Measurements from ENCODE around the gene RTN4.
A peak's percentile ranks its signal among the peaks of the same experiment; 100 is the strongest.
"Not testable (repeated sequence)": the region's sequence is repeated elsewhere in the genome, so short reads cannot be mapped to it uniquely, and the experiment has no call there.

The RTN4 gene, protein sequence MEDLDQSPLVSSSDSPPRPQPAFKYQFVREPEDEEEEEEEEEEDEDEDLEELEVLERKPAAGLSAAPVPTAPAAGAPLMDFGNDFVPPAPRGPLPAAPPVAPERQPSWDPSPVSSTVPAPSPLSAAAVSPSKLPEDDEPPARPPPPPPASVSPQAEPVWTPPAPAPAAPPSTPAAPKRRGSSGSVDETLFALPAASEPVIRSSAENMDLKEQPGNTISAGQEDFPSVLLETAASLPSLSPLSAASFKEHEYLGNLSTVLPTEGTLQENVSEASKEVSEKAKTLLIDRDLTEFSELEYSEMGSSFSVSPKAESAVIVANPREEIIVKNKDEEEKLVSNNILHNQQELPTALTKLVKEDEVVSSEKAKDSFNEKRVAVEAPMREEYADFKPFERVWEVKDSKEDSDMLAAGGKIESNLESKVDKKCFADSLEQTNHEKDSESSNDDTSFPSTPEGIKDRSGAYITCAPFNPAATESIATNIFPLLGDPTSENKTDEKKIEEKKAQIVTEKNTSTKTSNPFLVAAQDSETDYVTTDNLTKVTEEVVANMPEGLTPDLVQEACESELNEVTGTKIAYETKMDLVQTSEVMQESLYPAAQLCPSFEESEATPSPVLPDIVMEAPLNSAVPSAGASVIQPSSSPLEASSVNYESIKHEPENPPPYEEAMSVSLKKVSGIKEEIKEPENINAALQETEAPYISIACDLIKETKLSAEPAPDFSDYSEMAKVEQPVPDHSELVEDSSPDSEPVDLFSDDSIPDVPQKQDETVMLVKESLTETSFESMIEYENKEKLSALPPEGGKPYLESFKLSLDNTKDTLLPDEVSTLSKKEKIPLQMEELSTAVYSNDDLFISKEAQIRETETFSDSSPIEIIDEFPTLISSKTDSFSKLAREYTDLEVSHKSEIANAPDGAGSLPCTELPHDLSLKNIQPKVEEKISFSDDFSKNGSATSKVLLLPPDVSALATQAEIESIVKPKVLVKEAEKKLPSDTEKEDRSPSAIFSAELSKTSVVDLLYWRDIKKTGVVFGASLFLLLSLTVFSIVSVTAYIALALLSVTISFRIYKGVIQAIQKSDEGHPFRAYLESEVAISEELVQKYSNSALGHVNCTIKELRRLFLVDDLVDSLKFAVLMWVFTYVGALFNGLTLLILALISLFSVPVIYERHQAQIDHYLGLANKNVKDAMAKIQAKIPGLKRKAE

DNA sequence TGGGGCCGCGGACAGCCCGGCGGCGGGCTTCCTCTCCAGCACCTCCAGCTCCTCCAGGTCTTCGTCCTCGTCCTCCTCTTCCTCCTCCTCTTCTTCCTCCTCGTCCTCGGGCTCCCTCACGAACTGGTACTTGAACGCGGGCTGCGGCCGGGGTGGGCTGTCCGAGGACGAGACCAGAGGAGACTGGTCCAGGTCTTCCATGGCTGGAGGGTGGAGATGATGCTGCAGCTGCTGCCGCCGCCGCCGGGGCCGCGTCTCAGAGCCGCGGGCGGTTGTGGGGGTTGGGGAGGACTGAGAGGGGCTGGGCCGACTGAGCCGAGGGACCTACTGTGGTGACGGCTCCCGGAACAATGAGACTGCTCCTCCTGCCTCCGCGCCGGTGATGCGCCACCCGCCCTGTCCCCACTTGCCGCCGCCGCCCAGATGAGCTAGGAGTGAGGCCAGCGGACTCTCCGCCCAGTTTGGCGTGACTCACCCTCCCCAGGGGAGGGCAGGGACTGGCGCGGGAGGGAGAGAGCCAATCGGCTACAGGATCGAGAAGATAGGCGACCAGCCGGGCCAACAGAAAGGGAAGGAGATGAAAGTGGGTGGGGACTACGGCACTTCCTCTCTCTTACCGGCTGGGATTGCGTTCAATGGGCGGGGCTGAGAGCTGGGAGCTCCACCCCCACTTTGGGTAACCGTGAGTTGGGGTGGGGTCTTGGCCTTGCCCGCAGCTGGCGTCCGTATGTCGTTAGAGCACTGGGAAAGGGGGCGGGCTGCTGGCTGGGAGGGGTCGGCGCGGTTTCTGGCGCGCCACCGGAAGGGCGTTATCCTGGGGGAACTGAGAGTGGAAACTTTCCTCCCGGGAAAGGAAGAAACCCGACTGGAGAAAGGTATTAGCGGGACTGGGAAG is at the start of gene RTN4:
RTN4 (minus strand) TSS at position 352 of the 895 bp plus-strand sequence; CDS start at position 201, 151 bp downstream.
- DNase-seq: peak; percentile 99

DNA sequence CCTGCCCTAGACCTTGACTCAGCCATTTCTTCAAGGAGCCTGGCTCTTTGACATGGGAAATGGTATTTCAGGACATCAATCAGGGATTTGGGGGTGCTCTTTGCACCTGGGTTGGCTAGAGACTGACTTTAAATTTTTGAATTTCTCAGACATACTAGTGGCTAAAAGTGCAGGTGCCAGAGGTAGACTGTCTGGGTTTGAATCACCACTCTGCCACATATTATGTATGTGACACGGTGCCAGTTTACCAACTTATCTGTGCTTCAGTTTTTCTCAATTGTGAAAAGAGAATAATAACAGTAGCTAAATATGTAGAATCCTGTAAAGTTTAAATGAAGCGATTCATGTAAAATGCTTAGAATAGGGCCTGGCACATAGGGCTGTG is 49.2 kb upstream of the RTN4 start:
- no peak for DNase-seq

DNA sequence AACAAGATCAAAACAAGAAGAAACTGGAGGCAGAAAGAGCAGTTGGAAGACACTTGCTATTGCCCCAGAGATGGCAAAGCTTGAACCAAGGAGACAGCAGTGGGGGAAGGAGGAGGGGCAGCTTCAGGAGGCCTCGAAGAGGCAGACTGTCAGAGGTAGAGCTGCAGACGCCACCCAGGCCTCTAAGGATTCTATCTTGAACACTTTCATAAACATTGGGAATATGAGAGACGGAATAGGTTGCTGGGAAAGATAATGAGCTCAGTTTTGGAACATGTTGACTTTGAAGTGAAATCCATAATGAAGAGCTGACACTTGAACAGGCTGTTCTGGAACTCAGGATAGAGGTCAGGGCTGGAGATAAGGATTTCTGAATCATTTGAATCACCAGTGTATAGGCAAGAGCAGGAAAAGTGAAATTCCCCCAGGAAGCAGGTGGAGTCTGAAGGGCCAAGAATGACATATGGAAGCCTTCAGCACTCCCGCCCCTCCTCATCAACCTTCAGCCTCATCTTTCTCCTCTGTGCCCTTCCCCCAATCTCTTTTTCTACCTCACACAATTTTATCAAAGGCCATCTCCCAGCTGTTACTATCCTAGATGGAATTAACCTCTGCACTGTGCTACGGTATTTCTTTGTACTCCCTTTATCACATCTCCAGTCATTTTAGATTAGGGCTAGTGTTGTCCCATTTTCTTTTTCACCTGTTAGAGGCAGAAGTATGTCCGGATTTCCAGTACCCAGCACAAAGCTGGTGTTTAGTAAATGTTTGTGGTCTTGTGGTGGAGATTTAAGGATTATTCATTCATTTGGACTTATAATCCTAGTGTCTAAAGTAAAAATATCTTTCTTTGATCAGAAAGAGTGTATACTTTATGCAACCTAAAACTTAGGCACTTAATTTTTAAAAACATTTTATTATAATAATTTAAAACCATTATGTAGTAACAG is 47.5 kb upstream of the RTN4 start:
- no peak for DNase-seq

DNA sequence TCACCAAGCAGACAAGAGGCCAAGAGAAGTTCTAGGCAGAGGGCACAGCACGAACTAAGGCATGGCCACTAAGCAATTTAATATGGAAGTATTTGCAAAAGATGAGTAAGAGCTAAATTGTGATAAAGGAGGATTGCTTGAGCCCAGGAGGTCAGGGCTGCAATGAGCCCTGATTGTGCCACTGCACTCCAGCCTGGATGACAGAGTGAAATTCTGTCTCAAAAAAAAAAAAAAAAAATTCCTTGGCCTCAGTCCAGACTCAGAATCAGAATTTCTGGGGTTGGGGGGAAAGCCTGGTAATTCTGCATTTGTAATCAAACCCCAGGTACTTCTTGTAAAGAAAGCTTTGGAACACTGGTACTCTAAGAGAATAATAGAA is 46.8 kb upstream of the RTN4 start:
- DNase-seq: no peak

DNA sequence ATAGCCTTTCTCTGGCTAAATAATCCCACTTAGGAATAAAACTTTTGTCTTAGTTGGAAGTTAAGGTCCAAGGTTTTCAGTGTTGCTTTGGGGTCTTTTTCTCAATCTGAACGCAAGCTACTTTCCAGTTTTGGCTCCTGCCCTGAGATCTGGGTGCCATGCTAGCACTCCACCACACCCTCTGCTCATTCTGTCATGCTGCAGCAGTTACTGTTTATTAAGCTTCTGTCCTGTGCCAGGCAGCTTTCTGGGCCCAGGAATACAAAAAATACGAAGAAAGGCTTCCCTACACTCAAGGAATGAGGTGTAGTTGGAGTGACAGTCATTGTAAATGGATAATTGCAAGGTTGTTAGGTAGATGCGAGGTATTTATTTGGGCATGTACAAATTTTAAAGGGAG is 46.3 kb upstream of the RTN4 start:
- no peak for DNase-seq

DNA sequence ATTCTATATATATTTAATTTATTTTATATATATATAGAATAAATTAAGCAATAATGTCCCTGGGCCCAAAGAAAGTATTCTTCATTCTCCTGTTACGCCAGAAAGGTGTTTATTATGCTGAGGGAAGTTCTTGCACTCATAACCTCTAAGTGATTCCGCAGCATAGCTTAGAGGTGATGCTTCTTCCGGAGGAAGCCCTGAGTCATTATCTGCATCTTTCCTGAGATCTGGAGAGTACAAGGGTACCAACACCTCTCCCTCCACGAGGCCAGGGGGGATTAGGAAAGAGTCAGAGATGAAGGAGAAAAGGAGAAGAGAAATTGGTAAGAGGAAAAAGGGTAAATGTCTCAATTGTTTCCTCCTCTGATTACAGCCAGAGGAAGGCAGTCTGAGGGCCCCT is 43.1 kb upstream of the RTN4 start:
- no peak for DNase-seq

DNA sequence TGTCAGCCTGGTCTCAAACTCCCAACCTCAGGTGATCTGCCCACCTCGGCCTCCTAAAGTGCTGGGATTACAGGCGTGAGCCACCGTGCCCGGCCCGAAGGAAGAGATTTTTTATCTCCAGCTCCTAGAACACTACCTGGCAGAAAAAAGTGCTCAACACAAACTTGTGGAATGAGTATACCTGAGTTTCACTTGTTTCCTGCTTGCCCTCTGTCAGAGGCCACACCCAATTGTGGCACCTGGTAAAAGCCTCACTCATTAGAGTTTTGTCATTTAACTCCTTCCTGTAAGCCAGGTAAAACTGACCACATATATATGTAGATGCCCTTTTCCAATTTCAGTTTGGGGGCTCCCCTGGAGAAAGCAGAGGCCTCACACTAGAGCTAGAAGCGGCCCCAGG is 42.2 kb upstream of the RTN4 start:
- DNase-seq: no peak

DNA sequence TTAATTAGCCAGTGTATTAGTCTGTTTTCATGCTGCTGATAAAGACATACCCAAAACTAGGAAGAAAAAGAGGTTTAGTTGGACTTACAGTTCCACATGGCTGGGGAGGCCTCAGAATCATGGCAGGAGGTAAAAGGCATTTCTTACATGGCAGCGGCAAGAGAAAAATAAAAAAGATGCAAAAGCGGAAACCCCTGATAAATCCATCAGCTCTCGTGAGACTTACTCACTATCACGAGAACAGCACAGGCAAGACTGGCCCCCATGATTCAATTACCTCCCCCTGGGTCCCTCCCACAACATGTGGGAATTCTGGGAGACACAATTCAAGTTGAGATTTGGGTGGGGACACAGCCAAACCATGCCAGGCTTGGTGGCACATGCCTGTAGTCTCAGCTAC is 41.4 kb upstream of the RTN4 start:
- DNase-seq: not testable (repeated sequence)

DNA sequence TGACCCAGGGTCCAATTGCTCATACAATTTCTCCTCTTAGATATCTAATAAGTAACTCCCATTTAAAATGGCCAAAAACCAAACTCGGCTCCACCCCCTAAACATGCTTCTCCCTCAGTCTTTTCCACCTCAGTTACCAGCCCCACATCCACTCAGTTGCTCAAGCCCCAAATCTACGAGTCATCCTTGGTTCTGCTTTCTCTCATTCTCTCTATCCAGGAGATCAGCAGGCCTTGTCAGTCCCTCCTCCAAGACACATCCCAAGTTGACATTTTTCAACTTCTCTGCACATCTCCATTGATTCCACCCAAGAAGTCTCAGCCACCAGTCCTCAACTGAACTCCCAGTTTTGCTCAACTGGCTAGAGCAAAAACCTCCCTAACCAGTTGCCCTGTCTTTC is 40.5 kb upstream of the RTN4 start:
- DNase-seq: no peak

DNA sequence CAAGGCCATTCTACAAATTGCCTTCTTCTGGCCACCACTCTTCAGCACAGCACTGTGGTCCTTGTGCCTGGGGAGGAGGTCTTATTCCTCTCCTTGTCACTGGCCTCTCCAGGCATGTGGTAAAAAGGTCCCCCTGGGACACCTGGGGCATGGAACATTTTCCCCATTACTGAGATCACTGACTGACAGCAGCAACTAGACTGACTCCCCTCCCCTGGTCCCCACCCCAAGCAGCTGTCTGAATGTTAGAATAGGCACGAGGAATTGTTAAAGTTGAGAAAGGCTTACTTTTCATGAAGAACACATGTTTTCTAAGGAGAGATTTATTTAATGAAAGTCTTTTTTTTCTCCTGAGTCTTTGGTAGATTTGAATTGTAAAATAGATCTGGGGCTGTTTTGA is 39.5 kb upstream of the RTN4 start:
- DNase-seq: no peak

DNA sequence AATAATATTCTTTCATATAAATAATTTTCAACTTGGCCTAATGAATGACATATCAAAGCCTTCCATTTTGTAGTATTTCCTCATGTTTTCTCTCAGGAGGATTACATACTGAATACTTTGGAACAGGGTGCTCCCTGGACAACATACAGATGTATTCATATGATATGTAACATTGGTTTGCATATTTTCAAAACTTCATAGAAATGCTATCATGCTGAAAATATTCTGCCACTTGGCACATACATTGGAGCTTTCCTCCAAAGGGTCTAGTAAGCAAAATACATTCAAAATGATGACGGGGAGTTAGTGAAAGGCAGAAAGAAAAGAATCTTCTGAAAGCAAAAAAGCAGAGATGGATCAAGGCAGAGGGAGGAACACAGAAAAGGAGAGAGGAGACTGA is 38.1 kb upstream of the RTN4 start:
- DNase-seq: no peak

DNA sequence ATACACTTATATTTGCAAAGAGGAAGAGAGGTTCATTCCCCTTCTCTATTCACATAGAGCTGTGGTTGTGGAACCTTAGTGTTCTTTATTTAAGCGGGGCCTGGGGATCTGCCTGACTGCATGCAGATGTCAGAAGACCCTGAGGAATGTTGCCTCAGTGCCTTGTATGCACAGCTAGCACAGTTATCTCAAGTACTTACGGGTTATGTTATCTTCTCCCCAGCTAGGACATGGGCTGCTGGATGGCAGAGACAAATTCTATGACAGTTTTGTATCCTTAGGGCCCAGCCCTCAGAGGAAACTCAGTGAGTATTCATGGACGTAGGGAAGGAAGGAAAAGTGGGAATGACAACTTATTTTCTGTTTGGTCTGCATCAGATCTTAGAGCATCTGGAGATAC is 37.7 kb upstream of the RTN4 start:
- no peak for DNase-seq

DNA sequence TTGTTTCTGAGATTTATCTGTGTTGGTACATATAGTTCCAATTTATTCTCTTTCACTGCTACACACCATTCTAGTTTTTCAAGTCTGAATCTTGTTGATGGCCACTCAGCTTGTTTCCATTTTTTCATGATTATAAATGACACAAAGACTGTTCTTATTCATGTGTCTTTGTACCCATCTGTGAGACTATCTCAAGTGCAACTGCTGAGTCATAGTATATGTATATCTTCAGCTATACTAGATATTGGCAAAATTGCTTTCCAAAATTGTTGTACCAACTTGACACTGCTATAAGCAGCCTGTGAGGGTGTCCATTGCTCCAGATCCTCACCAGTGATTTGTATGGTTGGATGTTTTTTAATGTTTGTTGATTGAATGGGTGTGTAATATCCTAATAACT is 37.2 kb upstream of the RTN4 start:
- no peak for DNase-seq

DNA sequence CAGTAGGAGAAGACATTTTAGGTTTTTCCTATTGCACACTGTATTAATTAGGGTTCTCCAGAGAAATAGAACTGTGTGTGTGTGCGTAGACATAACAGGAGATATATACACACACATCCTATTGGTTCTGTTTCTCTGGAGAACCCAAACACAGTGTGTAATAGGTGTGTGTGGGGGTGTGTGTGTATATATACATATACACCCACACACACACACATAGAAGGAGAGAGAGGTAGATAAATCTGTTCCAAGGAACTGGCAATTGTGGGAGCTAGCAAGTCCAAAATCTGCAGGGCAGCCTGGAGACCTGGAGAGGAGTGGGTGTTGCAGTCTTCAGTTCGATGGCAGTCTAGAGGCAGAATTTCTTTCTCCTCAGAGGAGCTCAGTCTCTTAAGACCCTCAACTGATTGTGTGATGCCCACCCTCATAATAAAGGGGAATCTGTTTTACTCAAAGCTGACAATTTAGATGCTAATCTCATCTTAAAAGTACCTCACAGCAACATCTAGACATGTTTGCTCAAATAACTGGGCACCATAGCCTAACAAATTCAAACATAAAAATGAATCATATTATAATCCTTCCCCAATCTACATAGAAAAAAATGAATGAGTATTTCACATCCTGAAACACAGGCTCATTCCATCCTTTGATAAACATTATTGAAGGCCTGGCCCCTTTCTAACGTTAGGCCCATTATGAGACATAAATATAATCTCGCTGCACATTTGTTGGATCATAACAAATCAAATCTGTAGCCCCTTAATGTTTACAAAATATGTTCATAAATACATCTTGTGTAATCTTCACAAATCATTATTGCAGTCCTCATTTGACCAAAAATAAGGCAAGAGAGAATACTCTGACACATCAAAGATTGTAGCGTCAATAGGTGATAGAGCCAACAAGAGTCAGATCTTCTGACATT is 35.1 kb upstream of the RTN4 start:
- no peak for DNase-seq

DNA sequence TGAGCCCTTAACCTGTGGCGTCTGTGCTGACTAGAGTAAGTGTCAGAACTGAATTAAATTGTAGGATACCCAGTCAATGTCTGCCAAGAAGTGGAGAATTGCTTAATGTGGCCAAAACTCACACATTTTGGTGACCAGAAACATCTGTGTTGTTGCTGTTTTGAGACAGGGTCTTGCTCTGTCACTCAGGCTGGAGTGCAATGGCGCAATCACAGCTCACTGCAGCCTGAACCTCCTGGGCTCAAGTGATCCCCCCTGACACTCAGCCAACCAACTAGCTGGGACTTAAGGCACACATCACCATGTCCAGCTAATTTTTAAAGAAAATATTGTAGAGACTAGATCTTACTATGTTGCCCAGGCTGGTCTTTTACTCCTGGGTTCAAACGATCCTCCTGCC is 34.4 kb upstream of the RTN4 start:
- DNase-seq: no peak

DNA sequence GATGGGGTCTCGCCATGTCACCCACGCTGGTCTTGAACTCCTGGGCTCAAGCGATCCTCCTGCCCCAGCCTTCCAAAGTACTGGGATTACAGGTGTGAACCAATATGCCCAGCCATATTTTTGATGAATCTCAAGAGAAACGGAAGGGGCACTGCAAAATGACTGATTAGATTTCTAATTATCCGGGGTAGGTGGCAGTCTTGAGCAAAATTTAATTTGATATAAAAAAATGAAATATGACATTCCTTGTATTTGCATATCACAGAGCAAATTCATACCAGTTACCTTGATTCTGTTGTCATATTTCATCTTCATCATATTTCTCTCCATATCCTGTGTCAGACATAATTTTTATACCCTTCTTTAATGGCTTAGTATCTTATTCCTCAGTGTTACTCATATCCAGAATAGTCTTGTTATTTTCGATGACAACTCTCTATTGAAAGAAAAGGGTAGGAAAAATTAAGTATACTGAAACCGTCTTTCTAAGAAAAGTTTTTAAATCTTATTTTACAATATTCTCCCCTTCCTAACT is 30.0 kb upstream of the RTN4 start:
- DNase-seq: no peak

DNA sequence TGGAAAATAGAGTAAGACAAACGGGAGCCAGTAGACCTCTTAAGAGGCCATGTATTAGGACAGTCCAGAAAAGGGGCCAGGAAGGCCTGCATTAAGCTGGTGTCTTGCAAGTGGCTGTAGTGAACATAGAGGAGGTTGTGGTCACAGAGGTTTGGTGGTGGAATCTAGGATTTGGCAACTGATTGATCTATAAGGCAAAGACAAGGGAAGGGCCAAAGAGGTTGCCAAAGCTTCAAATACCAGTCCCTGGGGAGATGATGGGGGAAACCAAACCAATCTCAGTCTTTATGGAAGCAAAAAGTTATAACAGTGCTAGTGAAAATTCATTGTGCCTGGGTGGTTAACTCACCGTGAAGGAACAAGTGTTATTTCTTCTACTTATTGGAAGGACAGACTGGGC is 28.7 kb upstream of the RTN4 start:
- no peak for DNase-seq

DNA sequence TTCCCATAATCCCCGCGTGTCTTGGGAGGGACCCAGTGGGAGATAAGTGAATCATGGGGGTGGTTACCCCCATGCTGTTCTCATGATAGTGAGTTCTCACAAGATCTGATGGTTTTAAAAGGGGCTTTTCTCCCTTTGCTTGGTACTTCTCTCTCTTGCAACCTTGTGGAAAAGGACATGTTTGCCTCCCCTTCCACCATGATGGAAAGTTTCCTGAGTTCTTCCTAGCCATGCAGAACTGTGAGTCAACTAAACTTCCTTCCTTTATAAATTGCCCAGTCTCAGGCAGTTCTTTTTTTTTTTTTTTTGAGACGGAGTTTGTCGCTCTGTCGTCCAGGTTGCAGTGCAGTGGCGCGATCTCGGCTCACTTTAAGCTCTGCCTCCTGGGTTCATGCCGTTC is 26.5 kb upstream of the RTN4 start:
- DNase-seq: no peak

DNA sequence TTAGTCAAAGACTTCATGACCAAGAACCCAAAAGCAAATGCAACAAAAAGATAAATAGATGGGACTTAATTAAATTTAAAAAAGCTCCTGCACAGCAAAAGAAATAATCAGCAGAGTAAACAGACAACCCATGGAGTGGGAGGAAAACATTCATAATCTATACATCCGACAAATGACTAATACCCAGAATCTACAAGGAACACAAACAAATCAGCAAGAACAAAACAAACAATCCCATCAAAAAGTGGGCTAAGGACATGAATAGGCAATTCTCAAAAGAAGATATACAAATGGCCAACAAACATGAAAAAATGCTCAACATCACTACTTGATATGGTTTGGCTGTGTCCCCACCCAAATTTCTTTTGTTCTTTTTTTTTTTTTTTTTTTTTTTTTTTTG is 25.8 kb upstream of the RTN4 start:
- not testable (repeated sequence) for DNase-seq

Data from CD4-positive, alpha-beta T cell treated with Interleukin-1 beta for 1 hour (primary cell).